ELF-1 (cell line): ENCODE measurements around the gene B4GALT4.
"Not testable (repeated sequence)": the region's sequence is repeated elsewhere in the genome, so short reads cannot be mapped to it uniquely, and the experiment has no call there.

ENCODE experiments used
- DNase-seq: peaks from one replicate; pipeline ENCODE4 v3.0.0-alpha.2; 2016; ENCODE audit warnings: low read depth, low spot score

Gene B4GALT4

GRCh38 chr3:119205685-119206084, 35.0 kb downstream of the B4GALT4 start:
- DNase-seq = no peak

- DNase-seq = no peak
These were observed 35.5 kb downstream of the B4GALT4 start for GRCh38 chr3:119205209-119205608.

- DNase-seq = no peak
These were observed 44.8 kb downstream of the B4GALT4 start for GRCh38 chr3:119195911-119196310.

- DNase-seq = no peak
These were observed 45.6 kb downstream of the B4GALT4 start for GRCh38 chr3:119195151-119195476.

GRCh38 chr3:119194237-119195150, 46.2 kb downstream of the B4GALT4 start:
- DNase-seq = no peak

GRCh38 chr3:119191800-119192199, 48.9 kb downstream of the B4GALT4 start:
- no peak for DNase-seq

GRCh38 chr3:119187266-119187665, 53.4 kb downstream of the B4GALT4 start:
- DNase-seq = no peak

- DNase-seq = no peak
These were observed 55.7 kb downstream of the B4GALT4 start for GRCh38 chr3:119184796-119185570.

GRCh38 chr3:119184111-119184510, 56.6 kb downstream of the B4GALT4 start:
- DNase-seq = no peak

- DNase-seq = no peak
These were observed 58.9 kb downstream of the B4GALT4 start for GRCh38 chr3:119181765-119182164.

GRCh38 chr3:119177321-119177720, 63.4 kb downstream of the B4GALT4 start:
- no peak for DNase-seq

- DNase-seq = no peak
These were observed 63.9 kb downstream of the B4GALT4 start for GRCh38 chr3:119176778-119177177.

- DNase-seq = no peak
These were observed 64.6 kb downstream of the B4GALT4 start for GRCh38 chr3:119175872-119176756.

GRCh38 chr3:119173325-119173724, 67.4 kb downstream of the B4GALT4 start, which contains the start of gene UPK1B:
Gene UPK1B, plus strand, starts transcription at chr3:119173598. Its CDS starts 13,144 bp downstream, at chr3:119186742.
- DNase-seq = peak; percentile 85

- DNase-seq = no peak
These were observed 69.9 kb downstream of the B4GALT4 start for GRCh38 chr3:119170821-119171220.

GRCh38 chr3:119164745-119165144, 75.9 kb downstream of the B4GALT4 start:
- not testable (repeated sequence) for DNase-seq
